Aorta (tissue), 5 donors: ENCODE measurements around the gene SLC4A1. TPM values are rescaled to one million over a fixed set of nuclear protein-coding genes. Genes with fewer than 3 reads are reported as not detected.

Experiments used
- ATAC-seq: fragments of 200-7000 bp; cut with Tn5 transposase; one replicate; pipeline ENCODE4 v1.9.1; 2022; ENCODE audit warnings: moderate library complexity; ENCODE audit not compliant: low FRiP score
- DNase-seq, 2 donors: peaks; one replicate each; pipeline ENCODE4 v3.0.0-alpha.2; 2020
- H3K27ac ChIP-seq, 2 donors: one replicate each; pipeline ENCODE4 v1.5.1; 2013; ENCODE audit warnings: low read length in 2 of 2, mild to moderate bottlenecking in 2 of 2, moderate library complexity in 2 of 2, control low read depth in 1 of 2, inconsistent platforms in 1 of 2, low read depth in 1 of 2
- H3K27me3 ChIP-seq, 2 donors: one replicate each; pipeline ENCODE4 v1.6.1; 2013; ENCODE audit warnings: control low read depth in 1 of 2, low read length in 1 of 2, mild to moderate bottlenecking in 1 of 2, moderate library complexity in 1 of 2; ENCODE audit not compliant: insufficient read depth in 2 of 2, control insufficient read depth in 1 of 2
- H3K36me3 ChIP-seq, 2 donors: one replicate each; pipeline ENCODE4 v1.6.1; 2013; ENCODE audit warnings: control low read depth in 1 of 2, low read length in 1 of 2, mild to moderate bottlenecking in 1 of 2; ENCODE audit not compliant: insufficient read depth in 2 of 2, control insufficient read depth in 1 of 2
- H3K4me1 ChIP-seq, 2 donors: one replicate each; pipeline ENCODE4 v1.6.1; 2013; ENCODE audit warnings: low read length in 2 of 2, control low read depth in 1 of 2, mild to moderate bottlenecking in 1 of 2, moderate library complexity in 1 of 2; ENCODE audit not compliant: insufficient read depth in 2 of 2, control insufficient read depth in 1 of 2
- H3K4me3 ChIP-seq, 2 donors: one replicate each; pipeline ENCODE4 v1.5.1; 2013; ENCODE audit warnings: low read length in 2 of 2, control low read depth in 1 of 2, mild to moderate bottlenecking in 1 of 2
- H3K9me3 ChIP-seq: one replicate; pipeline ENCODE4 v1.6.1; 2013; ENCODE audit warnings: mild to moderate bottlenecking, low read length; ENCODE audit not compliant: control insufficient read depth
- WGBS, 2 donors: extraction: QIAGEN DNeasy Blood & Tissue Kit; methylation state at CpG; one replicate each; pipeline ENCODE4 v1.1.7; 2013; 5-methylcytosine and 5-hydroxymethylcytosine counted together
- intact Hi-C, 2 donors: fragments of 100-400 bp; cut with DNase I; formaldehyde crosslinking; loops; one replicate each; pipeline versions ENCODE4 v1.14.2 to v1.15.0; 2022
- polyA plus RNA-seq, 2 donors: library from polyadenylated mRNA; stranded (reverse); fragments of 200-250 nt; gene quantifications; one replicate each; pipeline ENCODE4 v1.2.3, GENCODE V29; 2013
- total RNA-seq, 2 donors: library from RNA; stranded (reverse); fragmentation: NEBNext Ultra II Directional; extraction: Animal tissue kit (Norgen Biotek cat#: 25700); gene quantifications; one replicate each; pipeline ENCODE4 v1.2.1, GENCODE V29; 2021
- donor health status: healthy with polysubstance abuse.
- donor health status: Bipolar disorder and iron deficiency.
- donor health status: DM: no; HTN: no; CAD: no.
- donor health status: DM: no; HTN: no; CAD: no.
- donor health status: DM: yes; HTN: yes; CAD: no.

Gene SLC4A1
- total and polyA plus RNA-seq, 4 donors = 0.08 to 10.2 (median 0.89) TPM

DNA sequence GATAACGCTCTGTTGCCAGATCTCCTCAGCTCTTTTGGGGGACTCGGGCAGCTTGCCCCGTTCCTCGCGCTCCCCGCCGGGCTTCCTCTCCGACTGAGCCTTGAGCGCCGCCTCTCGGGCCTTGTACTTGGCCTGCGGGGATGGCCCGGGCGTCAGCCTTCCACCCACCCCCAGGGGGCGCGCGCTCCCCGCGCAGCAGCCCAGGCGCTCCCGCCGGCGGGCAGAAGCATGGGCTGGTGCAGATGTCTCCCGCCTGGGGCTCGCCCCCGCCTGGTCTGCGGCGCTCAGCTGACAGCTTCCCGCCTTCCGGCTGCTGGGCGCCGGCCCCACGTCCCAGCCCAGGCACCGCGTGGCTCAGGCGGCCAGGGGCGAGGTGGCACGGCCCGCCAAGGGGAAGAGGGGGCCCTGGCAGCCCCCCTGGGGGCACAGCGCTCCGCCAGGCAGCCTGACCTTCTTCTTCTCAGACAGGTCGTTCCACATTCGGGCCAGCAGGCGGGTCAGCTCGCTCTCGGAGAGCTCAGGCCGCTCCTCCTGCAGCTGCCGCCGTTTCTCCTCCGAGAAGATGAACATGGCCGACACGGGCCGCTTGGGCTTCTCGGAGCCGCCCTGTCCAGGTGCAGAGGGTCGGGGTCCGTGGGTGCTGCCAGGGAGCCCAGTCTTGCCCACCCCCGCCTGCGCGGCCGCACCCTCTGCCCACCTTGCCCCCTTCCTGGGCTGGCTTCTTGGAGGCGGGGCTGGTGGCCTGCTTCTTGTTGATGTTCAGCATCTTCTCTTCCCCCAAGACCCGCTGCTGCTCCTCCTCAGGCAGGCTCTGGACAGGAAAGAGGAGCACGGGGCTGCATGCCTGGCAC lies 57.4 kb downstream of the SLC4A1 start:
- 30 to 32% methylated on average over 60 to 64 of the region's 64 CpGs for WGBS, 2 donors
- Histone ChIP-seq H3K36me3 (peaks cover 5 to 9% of the 10 kb centered on the region in 2 donors), H3K27ac (no peak overlapping the region), H3K9me3 (no peaks in the 10 kb centered on the region), H3K4me1 (no peaks in the 10 kb centered on the region), H3K4me3 (no peak overlapping the region), H3K27me3 (no peaks in the 10 kb centered on the region)
- ATAC-seq (peak; percentile 91), DNase-seq (peak; percentile 93 to 96)
- intact Hi-C loops = loop anchor here (1.0 to 10.0 kb wide), 2 partner anchors 121 to 294 kb away; partner anchors contain the start of gene GPATCH8 (in 1 of the 2)

DNA sequence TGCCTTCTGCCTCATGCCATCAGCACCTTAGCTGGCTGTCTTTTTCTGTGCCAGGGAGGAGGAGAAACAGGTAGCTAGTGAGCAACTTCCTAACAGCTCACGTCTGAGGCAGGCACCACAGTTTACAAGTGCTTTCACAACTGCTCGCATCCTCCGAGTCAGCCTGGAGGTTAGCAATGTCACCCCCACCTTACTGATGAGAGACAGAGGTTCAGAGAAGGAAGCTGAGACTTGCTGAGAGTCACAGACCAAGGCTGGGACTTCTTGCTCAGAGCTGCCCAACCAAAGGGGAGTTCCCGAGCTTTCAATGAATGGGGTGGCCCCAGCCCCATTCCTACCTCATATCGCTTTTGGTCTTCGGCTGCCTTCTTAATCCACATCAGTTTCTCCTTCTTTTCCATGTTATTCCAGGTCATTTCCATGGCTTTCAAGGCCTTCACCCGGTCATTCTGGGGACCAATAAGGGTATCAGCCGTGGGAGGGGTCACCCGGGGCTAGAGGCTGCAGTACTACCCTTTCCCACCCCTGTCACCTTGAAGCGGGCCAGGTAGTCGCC lies 58.1 kb downstream of the SLC4A1 start:
- Histone ChIP-seq H3K4me1 (no peaks in the 10 kb centered on the region), H3K9me3 (no peaks in the 10 kb centered on the region), H3K27ac (no peak overlapping the region), H3K27me3 (no peaks in the 10 kb centered on the region), H3K4me3 (no peak overlapping the region), H3K36me3 (peaks cover under 1 to 7% of the 10 kb centered on the region in 2 donors)
- 69 to 70% methylated on average over 11 of the region's 11 CpGs for WGBS, 2 donors
- no peak for DNase-seq
- intact Hi-C loops = loop anchor here (1.0 to 10.0 kb wide), 2 partner anchors 121 to 295 kb away; partner anchors contain the start of gene GPATCH8 (in 1 of the 2)
- ATAC-seq = no peak

DNA sequence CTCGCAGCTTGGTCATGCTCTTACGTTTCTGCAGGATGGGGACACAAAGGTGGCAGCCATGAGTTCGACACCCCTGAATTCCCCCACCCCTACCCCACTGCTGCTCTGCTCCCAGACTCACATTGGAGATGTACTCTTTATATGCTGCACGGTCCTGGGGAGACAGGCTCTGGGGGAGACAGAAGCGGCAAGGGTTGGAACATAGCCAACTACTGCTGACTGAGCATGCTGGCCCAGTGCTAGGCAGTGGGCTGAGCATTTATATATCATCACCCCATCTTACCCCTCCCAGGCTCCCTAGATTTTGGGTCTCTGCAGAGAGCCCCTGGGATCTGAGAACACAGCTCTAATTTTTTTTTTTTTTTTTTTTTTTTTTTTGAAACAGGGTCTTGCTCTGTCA lies 60.2 kb downstream of the SLC4A1 start:
- ATAC-seq = no peak
- Histone ChIP-seq H3K4me1 (no peaks in the 10 kb centered on the region), H3K4me3 (no peak overlapping the region), H3K27ac (no peak overlapping the region), H3K27me3 (no peaks in the 10 kb centered on the region), H3K36me3 (peaks cover 0 to 5% of the 10 kb centered on the region in 2 donors), H3K9me3 (no peaks in the 10 kb centered on the region)
- intact Hi-C loops = no loop called here
- DNase-seq = no peak
- WGBS, 2 donors = 79 to 80% methylated on average over 5 of the region's 5 CpGs

DNA sequence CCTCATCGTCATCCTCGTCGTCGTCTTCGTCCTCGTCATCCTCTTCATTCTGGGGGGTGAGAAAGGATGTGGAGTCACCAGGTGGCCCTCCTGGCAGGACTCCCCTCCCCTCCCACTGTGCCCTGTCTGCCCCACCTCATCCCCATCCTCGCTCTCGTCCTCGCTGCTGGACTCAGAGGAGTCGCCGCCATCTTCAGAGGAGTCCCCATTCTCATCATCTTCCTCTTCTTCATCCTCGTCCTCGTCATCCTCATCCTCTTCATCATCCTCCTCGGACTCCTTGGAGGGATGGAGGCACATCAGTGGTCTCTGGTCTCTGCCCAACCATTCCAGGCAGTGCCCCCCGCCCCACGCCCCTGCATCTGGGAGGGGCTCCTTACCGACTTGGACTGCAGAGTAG lies 60.6 kb downstream of the SLC4A1 start:
- ATAC-seq = no peak
- WGBS, 2 donors = 81 to 85% methylated on average over 17 of the region's 17 CpGs
- no peak for DNase-seq
- Histone ChIP-seq H3K4me1 (no peaks in the 10 kb centered on the region), H3K36me3 (peaks cover 0 to 5% of the 10 kb centered on the region in 2 donors), H3K4me3 (no peak overlapping the region), H3K27me3 (no peaks in the 10 kb centered on the region), H3K9me3 (no peaks in the 10 kb centered on the region), H3K27ac (no peak overlapping the region)
- intact Hi-C loops = no loop called here

GRCh38 chr17:44206825-44207155 lies 61.1 kb downstream of the SLC4A1 start:
- H3K9me3 ChIP-seq = no peaks in the 10 kb centered on the region
- DNase-seq (no peak), ATAC-seq (no peak)
- 71 to 81% methylated on average over 6 of the region's 6 CpGs for WGBS, 2 donors
- H3K36me3 ChIP-seq = peaks cover 0 to 5% of the 10 kb centered on the region in 2 donors
- no peaks in the 10 kb centered on the region for H3K27me3 ChIP-seq
- H3K27ac ChIP-seq = no peak overlapping the region
- intact Hi-C loops = no loop called here
- H3K4me1 ChIP-seq = no peaks in the 10 kb centered on the region
- H3K4me3 ChIP-seq = no peak overlapping the region

- Histone ChIP-seq H3K9me3 (no peaks in the 10 kb centered on the region), H3K27ac (no peak overlapping the region), H3K4me1 (no peaks in the 10 kb centered on the region), H3K4me3 (no peak overlapping the region), H3K27me3 (no peaks in the 10 kb centered on the region), H3K36me3 (peaks cover 0 to 5% of the 10 kb centered on the region in 2 donors)
- intact Hi-C loops = no loop called here
- no peak for ATAC-seq
- DNase-seq = no peak
- WGBS, 2 donors = 34 to 43% methylated on average over 13 of the region's 13 CpGs
Measured at GRCh38 chr17:44205962-44206824, 61.7 kb downstream of the SLC4A1 start.

- intact Hi-C loops = no loop called here
- Histone ChIP-seq H3K27ac (no peak overlapping the region), H3K9me3 (no peaks in the 10 kb centered on the region), H3K4me1 (no peaks in the 10 kb centered on the region), H3K36me3 (peaks cover 0 to 3% of the 10 kb centered on the region in 2 donors), H3K4me3 (no peak overlapping the region), H3K27me3 (no peaks in the 10 kb centered on the region)
- ATAC-seq (no peak), DNase-seq (peak in 1 of 2 donors; percentile 75)
- 71 to 73% methylated on average over 5 of the region's 5 CpGs for WGBS, 2 donors
Measured at GRCh38 chr17:44204441-44204882, 63.5 kb downstream of the SLC4A1 start.

- ATAC-seq = no peak
- WGBS, 2 donors = 51 to 56% methylated on average over 9 of the region's 9 CpGs
- H3K27me3 ChIP-seq = no peaks in the 10 kb centered on the region
- H3K36me3 ChIP-seq = peaks cover 0 to 2% of the 10 kb centered on the region in 2 donors
- H3K27ac ChIP-seq = no peak overlapping the region
- no peak for DNase-seq
- H3K4me1 ChIP-seq = no peaks in the 10 kb centered on the region
- intact Hi-C loops = no loop called here
- H3K4me3 ChIP-seq = no peak overlapping the region
- H3K9me3 ChIP-seq = no peaks in the 10 kb centered on the region
Measured at GRCh38 chr17:44203731-44204440, 64.0 kb downstream of the SLC4A1 start.
